ENCODE measurements around the gene ITGAE. TPM values are rescaled to one million over a fixed set of nuclear protein-coding genes. Genes with fewer than 3 reads are reported as not detected.

The ITGAE gene
- polyA plus RNA-seq, 3 donors, result 66.6 to 102 (median 78.8) TPM

GRCh38 chr17:3848229-3848835 is 47.3 kb upstream of the ITGAE start:
- DNase-seq, result peak in 2 of 3 donors; percentile 8 to 46
- H3K4me2 ChIP-seq (replicated peaks; ENCODE audit: extremely low read depth, low read length, poor library complexity, severe bottlenecking), result no peak overlapping the region
- intact Hi-C loops (cut with micrococcal nuclease), result loop anchor here (5.0 to 10.0 kb wide), 3 partner anchors 44 to 801 kb away; partner anchors contain the start of gene CAMKK1 (in 2 of the 2)

GRCh38 chr17:3847165-3847670 is 46.2 kb upstream of the ITGAE start:
- Mint-ChIP-seq H3K4me3 (no peak overlapping the region), H3K36me3 (peaks cover 9 to 22% of the 10 kb centered on the region in 2 donors), H3K9me3 (no peaks in the 10 kb centered on the region), H3K27me3 (ENCODE audit: low read depth in 3 of 3) (peaks cover 4 to 13% (median 7%) of the 10 kb centered on the region in 3 donors), H3K4me1 (peaks cover 27% of the 10 kb centered on the region), H3K27ac (no peak overlapping the region)
- Histone ChIP-seq H2AFZ (ENCODE audit: insufficient read depth, low read depth, low read length, poor library complexity, severe bottlenecking) (no peak overlapping the region), H3K36me3 (replicated peaks in 1 of 2; ENCODE audit: control insufficient read depth in 1 of 2, insufficient read depth in 2 of 2, low read length in 2 of 2) (peaks cover 5 to 12% of the 10 kb centered on the region in 2 donors), H3K9ac (ENCODE audit: insufficient read depth, low read length, poor library complexity, severe bottlenecking) (no peak overlapping the region), H4K20me1 (ENCODE audit: insufficient read depth, low read length) (peaks cover 19% of the 10 kb centered on the region), H3K79me2 (ENCODE audit: insufficient read depth, low read length) (peaks cover 39% of the 10 kb centered on the region), H3K4me3 (replicated peaks in 1 of 3; ENCODE audit: low read depth in 2 of 3, low read length in 3 of 3) (no peak overlapping the region), H3K4me2 (replicated peaks; ENCODE audit: extremely low read depth, low read length, poor library complexity, severe bottlenecking) (no peak overlapping the region), H3K9me3 (replicated peaks in 1 of 2; ENCODE audit: control insufficient read depth in 1 of 2, insufficient read depth in 1 of 2, low read length in 2 of 2) (no peaks in the 10 kb centered on the region), H3K27ac (ENCODE audit: low read depth in 1 of 2, low read length in 2 of 2) (no peak overlapping the region), H3K4me1 (ENCODE audit: control insufficient read depth in 1 of 2, insufficient read depth in 2 of 2, low read length in 2 of 2) (peaks cover 16 to 20% of the 10 kb centered on the region in 2 donors), H3K27me3 (ENCODE audit: control insufficient read depth in 2 of 2, insufficient read depth in 2 of 2, low read length in 2 of 2) (no peaks in the 10 kb centered on the region)
- TF ChIP-seq CTCF (IDR thresholded peaks at IDR 0.05), result no peak
- 97% methylated on average over 6 of the region's 9 CpGs for WGBS (ENCODE audit: insufficient coverage)
- intact Hi-C loops (cut with micrococcal nuclease), result loop anchor here (5.0 to 10.0 kb wide), 3 partner anchors 45 to 800 kb away; partner anchors contain the start of gene CAMKK1 (in 2 of the 2)
- no peak for DNase-seq

More at GRCh38 chr17:3848229-3848835, 47.3 kb upstream of the ITGAE start:
- Mint-ChIP-seq H3K27me3 (ENCODE audit: low read depth in 3 of 3) (peaks cover 6 to 13% (median 7%) of the 10 kb centered on the region in 3 donors), H3K27ac (peak overlapping the region in 2 of 7 donors; percentile 57 to 62), H3K4me3 (no peak overlapping the region), H3K9me3 (peaks cover 0 to 2% (median 0%) of the 10 kb centered on the region in 7 donors), H3K4me1 (peaks cover 27% of the 10 kb centered on the region), H3K36me3 (peaks cover 4 to 11% of the 10 kb centered on the region in 2 donors)
- Histone ChIP-seq H4K20me1 (ENCODE audit: insufficient read depth, low read length) (peaks cover 15% of the 10 kb centered on the region), H3K4me3 (replicated peaks in 1 of 3; ENCODE audit: low read depth in 2 of 3, low read length in 3 of 3) (no peak overlapping the region), H3K9me3 (replicated peaks in 1 of 2; ENCODE audit: control insufficient read depth in 1 of 2, insufficient read depth in 1 of 2, low read length in 2 of 2) (no peaks in the 10 kb centered on the region), H2AFZ (ENCODE audit: insufficient read depth, low read depth, low read length, poor library complexity, severe bottlenecking) (peak overlapping the region; percentile 41), H3K36me3 (replicated peaks in 1 of 2; ENCODE audit: control insufficient read depth in 1 of 2, insufficient read depth in 2 of 2, low read length in 2 of 2) (peaks cover 0 to under 1% of the 10 kb centered on the region in 2 donors), H3K4me1 (ENCODE audit: control insufficient read depth in 1 of 2, insufficient read depth in 2 of 2, low read length in 2 of 2) (peaks cover 16 to 20% of the 10 kb centered on the region in 2 donors), H3K27me3 (ENCODE audit: control insufficient read depth in 2 of 2, insufficient read depth in 2 of 2, low read length in 2 of 2) (no peaks in the 10 kb centered on the region), H3K27ac (ENCODE audit: low read depth in 1 of 2, low read length in 2 of 2) (no peak overlapping the region), H3K9ac (ENCODE audit: insufficient read depth, low read length, poor library complexity, severe bottlenecking) (no peak overlapping the region), H3K79me2 (ENCODE audit: insufficient read depth, low read length) (peaks cover 28% of the 10 kb centered on the region)
- TF ChIP-seq CTCF (IDR thresholded peaks at IDR 0.05), result no peak
- 52% methylated on average over 6 of the region's 9 CpGs for WGBS (ENCODE audit: insufficient coverage)
